Activated naive CD4-positive, alpha-beta T cell (primary cell): Measurements from ENCODE around the gene HUNK.
"Not testable (repeated sequence)": the region's sequence is repeated elsewhere in the genome, so short reads cannot be mapped to it uniquely, and the experiment has no call there.

ENCODE experiments used
- DNase-seq, 4 experiments: peaks; one replicate each; lab custom pipeline; 2025; lab: John Stamatoyannopoulos, UW

Gene HUNK

DNA sequence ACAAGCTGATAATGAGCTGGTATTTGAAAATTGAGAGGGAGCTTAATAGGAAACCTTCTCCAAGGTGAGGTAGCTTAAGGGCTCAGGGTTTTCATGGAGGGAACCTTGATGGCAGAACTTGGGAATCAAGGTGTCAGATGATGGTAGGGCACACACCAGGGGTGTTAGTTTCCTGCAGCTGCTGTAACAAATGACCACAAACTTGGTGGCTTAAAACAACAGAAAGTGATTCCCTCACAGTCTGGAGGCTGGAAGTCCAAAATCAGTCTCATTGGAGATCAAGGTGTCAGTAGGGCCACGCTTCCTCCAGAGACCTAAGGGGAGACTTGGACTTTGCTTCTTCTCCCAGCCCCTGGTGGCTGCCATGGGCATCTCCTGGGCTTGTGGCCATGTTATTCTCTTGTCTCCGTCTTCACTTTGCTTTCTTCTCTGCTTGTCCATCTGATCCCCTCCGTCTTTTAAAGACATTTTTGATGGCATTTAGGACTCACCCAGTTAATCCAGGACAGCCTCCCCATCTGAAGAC lies 45.5 kb downstream of the HUNK start:
- no peak for DNase-seq

DNA sequence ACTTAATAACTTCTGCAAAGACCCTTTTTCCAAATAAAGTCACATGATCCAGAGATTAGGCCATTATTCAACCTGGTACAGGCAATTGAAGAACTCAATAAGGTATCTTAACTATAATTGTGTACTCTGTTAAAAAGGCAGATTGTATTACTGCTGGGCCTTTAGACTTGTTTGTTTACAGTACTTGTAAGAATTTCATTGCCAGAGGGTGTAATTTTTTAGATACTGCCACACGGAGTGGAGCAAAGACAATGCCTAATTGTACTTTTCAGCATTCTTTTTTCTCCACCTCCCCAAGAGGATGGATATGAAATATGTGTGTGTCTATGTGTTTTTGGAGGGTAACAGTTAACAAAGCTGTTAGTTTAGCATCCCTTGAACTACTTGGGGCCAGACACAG lies 47.5 kb downstream of the HUNK start:
- DNase-seq = no peak

DNA sequence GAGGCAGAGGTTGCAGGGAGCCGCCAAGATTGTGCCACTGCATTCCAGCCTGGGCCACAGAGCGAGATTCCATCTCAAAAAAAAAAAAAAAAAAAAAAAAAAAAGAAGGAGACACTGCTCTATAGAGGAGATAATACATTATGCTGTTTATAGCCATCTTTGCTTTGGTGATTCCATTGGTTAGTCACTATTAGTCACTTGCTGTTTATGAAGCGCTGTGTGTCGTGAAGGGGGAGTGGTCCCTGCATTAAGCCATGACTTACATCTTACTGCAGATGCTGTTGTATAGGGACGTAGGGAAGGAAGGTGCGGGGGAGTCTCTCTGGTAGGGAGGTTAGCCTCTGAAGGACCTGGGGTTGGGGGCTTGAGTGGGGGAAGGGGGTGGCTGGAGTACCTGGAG lies 48.3 kb downstream of the HUNK start:
- no peak for DNase-seq

DNA sequence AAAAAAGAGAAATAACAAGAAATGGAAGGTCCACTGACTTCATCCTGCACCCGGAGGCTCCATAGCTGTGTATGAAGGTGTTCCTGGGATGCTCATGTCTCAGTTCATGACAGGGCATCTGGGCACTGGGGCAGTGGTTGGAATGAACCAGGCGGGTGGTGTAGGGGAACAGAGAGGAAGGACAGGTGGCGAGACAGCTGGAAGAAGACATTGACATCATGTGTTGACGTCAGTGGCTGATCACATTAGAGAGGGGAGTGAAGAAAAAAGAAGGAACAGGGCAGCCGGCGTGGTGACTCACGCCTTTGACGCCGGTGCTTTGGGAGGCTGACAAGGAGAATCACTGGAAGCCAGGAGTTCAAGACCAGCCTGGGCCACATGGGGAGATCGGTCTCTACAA lies 50.1 kb downstream of the HUNK start:
- DNase-seq = no peak

- DNase-seq = no peak
Measured at GRCh38 chr21:31923756-31924155, 50.9 kb downstream of the HUNK start.

GRCh38 chr21:31924548-31924947 lies 51.7 kb downstream of the HUNK start:
- no peak for DNase-seq

DNA sequence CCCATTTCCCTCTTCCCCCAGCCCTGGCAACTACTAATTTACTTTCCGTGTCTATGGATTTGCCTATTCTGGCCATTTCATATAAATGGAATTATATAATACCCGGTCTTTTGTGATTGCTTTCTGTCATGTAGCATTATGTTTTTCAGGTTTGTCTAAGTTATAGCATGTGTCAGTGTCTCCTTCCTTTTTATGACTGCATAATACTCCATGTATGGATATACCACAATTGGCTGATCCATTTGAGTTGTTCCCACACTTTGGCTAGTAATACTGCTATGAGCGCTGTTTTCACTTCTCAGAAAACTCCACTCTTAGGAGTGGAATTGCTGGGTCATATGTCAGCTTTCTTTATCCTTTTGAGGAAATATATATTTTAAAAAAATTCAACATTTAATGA lies 53.7 kb downstream of the HUNK start:
- DNase-seq = no peak

GRCh38 chr21:31927689-31928353 lies 55.0 kb downstream of the HUNK start:
- no peak for DNase-seq

GRCh38 chr21:31928656-31929055 lies 55.8 kb downstream of the HUNK start:
- DNase-seq = no peak

- DNase-seq = no peak
Measured at GRCh38 chr21:31929548-31929947, 56.7 kb downstream of the HUNK start.

GRCh38 chr21:31930001-31930400 lies 57.2 kb downstream of the HUNK start:
- DNase-seq = no peak

DNA sequence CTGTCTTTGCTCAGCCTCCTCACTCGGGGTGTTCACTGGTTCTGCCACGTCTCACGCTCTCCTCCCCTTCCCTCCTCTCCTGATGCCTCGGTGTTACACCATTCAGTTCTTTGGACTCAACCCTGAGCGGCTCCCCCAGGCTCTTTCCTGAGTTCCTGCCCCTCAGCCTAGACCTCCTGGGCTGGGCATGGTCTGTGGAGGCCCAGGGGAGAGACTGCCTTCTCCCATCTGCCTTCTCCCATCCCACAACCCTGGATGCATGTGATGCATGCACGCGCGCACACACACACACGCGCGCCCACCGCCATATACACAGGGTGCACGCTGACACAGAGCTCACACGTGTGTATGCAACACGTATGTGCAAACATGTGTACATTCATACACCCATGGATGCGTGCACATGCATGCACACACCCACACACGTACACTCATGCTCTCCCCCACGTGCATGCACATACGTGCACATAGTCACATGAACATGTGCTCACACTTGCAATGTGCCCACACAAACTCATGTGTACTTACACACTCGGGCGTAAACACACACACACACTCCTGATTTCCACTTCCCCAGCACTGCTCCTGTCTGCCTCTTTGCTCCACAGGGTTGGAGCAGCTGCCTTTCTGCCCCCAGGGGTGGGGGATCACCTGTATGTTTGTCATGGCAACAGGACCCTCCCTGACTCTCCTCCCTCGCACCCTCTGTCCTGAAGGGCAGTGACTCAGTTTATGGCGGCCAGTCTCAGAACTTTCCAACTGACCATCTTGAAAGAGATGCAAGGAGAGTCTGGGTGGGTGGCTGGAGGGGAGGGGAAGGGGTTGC lies 59.0 kb downstream of the HUNK start:
- no peak for DNase-seq

DNA sequence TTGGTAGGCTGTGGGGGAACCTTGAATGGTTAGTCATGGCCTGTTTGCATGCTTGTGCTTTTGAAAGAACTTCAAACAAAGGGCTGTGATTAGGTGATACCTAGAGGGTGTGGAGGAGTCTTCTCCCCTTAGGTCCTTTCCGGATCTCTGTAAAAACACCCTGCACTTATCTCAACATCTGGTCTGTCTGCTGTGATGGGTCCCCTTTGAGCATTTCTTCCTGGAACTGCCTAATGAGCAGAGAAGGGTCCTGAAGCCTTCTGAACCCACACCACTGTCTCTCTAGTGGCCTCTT lies 59.6 kb downstream of the HUNK start:
- no peak for DNase-seq

DNA sequence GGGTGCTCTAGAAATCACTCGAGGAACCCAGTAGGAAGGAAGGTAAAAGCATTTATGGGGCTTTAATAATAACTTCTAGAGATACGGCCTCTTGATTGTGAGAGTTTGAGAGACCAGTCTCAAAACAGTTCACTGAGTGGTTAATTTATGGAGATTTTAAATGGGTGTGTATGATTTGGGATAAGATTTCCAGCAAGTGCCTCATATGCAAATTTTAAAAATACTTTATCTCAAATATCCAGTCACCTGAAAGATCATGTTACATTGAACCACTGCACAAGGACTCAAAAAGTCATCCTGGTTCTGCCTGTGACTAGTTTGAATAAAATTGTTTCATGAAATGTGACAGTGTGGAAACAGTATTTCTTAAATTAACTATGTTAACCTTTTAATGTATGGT lies 64.5 kb downstream of the HUNK start:
- DNase-seq = no peak

- DNase-seq = no peak
Measured at GRCh38 chr21:31938330-31939301, 65.8 kb downstream of the HUNK start.

GRCh38 chr21:31941694-31942093 lies 68.9 kb downstream of the HUNK start:
- no peak for DNase-seq

DNA sequence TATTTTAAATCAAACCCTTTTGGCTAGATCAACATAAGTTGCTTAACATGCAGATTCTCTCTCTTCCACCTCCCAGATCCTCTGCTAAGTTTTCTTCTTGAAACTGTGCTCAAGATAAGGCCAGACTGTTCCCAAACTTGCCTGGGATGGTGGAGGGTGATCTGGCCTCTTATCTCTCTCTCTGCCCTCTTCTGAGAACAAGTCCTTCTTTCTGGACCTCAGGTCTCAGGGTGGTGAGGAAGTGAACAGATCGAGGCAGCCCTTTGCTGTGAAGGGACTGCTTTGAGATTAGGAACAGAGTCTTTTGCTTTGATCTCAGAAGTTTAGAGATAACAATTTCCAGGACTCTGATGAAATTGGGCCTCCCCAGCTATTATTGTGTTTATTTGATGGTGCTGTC lies 70.7 kb downstream of the HUNK start:
- DNase-seq = no peak

- DNase-seq = no peak
Measured at GRCh38 chr21:31945141-31945540, 72.3 kb downstream of the HUNK start.

- DNase-seq = no peak
Measured at GRCh38 chr21:31945546-31945945, 72.7 kb downstream of the HUNK start.

GRCh38 chr21:31946231-31946630 lies 73.4 kb downstream of the HUNK start:
- DNase-seq = no peak

GRCh38 chr21:31946876-31947550 lies 74.2 kb downstream of the HUNK start:
- DNase-seq = not testable (repeated sequence)

- no peak for DNase-seq
Measured at GRCh38 chr21:31948676-31949075, 75.9 kb downstream of the HUNK start.
